Calu3 (cell line): Measurements from ENCODE around the gene RWDD3. TPM values are rescaled to one million over a fixed set of nuclear protein-coding genes. Genes with fewer than 3 reads are reported as not detected.

Experiments used
- BruUV-seq: library from RNA; stranded (reverse); fragments of 400-500 nt; replicated peaks from 2 replicates; lab custom pipeline; 2021; lab: Mats Ljungman, UMichigan
- CTCF ChIA-PET: fragments of 300-600 bp; sonication (Branson Sonifier 250); formaldehyde crosslinking; loops from one replicate; lab custom pipeline; 2022; ENCODE audit warnings: antibody characterized with exemption; lab: Charles Lee
- DNase-seq: peaks from one replicate; pipeline ENCODE4 v3.0.0; 2022
- H3K27ac Mint-ChIP-seq: one replicate; pipeline ENCODE4 v1.8.0; 2022; ENCODE audit warnings: mixed read lengths; ENCODE audit not compliant: unreplicated experiment
- H3K27me3 Mint-ChIP-seq: one replicate; pipeline ENCODE4 v1.8.0; 2022; ENCODE audit warnings: mixed read lengths; ENCODE audit not compliant: unreplicated experiment
- H3K36me3 Mint-ChIP-seq: one replicate; pipeline ENCODE4 v1.8.0; 2022; ENCODE audit warnings: mild to moderate bottlenecking, moderate library complexity, mixed read lengths; ENCODE audit not compliant: insufficient read depth, unreplicated experiment
- H3K4me1 Mint-ChIP-seq: one replicate; pipeline ENCODE4 v1.8.0; 2022; ENCODE audit warnings: mild to moderate bottlenecking, low read depth, mixed read lengths; ENCODE audit not compliant: unreplicated experiment
- H3K4me3 Mint-ChIP-seq: one replicate; pipeline ENCODE4 v1.8.0; 2022; ENCODE audit warnings: mild to moderate bottlenecking, low read depth, moderate library complexity, mixed read lengths; ENCODE audit not compliant: unreplicated experiment
- H3K9me3 Mint-ChIP-seq: one replicate; pipeline ENCODE4 v1.8.0; 2022; ENCODE audit warnings: low read depth, mixed read lengths; ENCODE audit not compliant: unreplicated experiment
- intact Hi-C: fragments of 100-400 bp; cut with micrococcal nuclease; formaldehyde crosslinking; loops from one replicate; pipeline ENCODE4 v1.10.0; 2022; ENCODE audit not compliant: unreplicated experiment
- total RNA-seq: library from RNA; stranded (reverse); gene quantifications from 2 replicates; pipeline ENCODE4 v1.2.3, GENCODE V29; 2022
- TF ChIP-seq, protein P1 (sequence below): fragments of 200-600 bp; IDR thresholded peaks from one replicate; pipeline ENCODE4 v1.8.0; 2022; ENCODE audit warnings: antibody characterized with exemption; ENCODE audit not compliant: unreplicated experiment

Gene RWDD3
- total RNA-seq, 1 experiment from 2014 or later = 25.2 TPM

DNA sequence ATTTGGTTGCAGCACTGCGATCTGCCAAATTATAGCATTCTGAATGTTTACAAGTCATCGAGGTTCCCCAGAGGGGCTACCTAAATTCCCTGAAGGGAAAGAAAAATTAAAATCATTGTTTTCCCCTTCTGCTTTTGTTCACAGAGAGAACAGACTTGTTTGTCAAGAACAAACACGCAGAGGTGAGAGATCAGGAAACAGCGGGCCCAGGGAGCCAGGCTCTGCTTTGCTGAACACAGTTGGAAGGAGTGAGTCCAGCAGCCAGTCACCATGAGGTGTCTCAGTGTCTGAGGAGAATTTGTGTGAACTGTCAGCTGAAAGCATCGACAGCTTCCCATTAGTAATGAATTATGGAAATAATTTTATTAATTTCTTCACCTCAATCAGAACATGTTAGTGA, 52.5 kb downstream of the RWDD3 start:
- Mint-ChIP-seq H3K4me3 (no peak overlapping the region), H3K27me3 (no peaks in the 10 kb centered on the region)
- CTCF ChIA-PET = interaction anchor here (1.1 kb wide), 1 partner anchor 1274 kb away, joined by 3 read pairs; no protein-coding TSS in a partner anchor

DNA sequence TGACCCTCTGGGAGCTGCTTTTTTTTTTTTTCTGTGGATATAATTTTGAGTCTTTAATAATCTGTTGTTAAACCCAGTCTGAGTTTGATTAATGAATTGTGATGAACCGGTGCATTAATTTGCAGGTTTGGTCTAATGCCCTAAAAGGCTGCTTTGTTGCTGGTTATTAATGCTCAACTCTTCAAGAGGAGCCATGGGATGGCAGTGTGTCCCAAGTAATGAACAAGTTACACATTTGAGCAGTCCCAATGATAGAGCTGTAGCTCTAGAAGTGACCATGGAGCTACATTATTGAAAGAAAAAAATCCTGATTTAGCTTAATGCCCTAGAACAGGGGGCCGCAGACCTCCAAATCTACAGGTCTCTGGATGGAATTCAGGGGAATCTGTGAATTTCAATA, 53.1 kb downstream of the RWDD3 start:
- no TSS peak for BruUV-seq
- Mint-ChIP-seq H3K4me3 (no peak overlapping the region), H3K27me3 (no peaks in the 10 kb centered on the region), H3K27ac (no peak overlapping the region), H3K9me3 (no peaks in the 10 kb centered on the region), H3K36me3 (no peaks in the 10 kb centered on the region), H3K4me1 (peaks cover 21% of the 10 kb centered on the region)
- peak; percentile 9 for DNase-seq
- CTCF ChIA-PET = interaction anchor here (0.7 to 1.3 kb wide), 3 partner anchors 16 to 1274 kb away, joined by 3 to 6 read pairs (median 5); no protein-coding TSS in a partner anchor
- intact Hi-C loops = loop anchor here (1.0 kb wide), 1 partner anchor 17 kb away; no protein-coding TSS in a partner anchor
- TF ChIP-seq, protein P1, sequence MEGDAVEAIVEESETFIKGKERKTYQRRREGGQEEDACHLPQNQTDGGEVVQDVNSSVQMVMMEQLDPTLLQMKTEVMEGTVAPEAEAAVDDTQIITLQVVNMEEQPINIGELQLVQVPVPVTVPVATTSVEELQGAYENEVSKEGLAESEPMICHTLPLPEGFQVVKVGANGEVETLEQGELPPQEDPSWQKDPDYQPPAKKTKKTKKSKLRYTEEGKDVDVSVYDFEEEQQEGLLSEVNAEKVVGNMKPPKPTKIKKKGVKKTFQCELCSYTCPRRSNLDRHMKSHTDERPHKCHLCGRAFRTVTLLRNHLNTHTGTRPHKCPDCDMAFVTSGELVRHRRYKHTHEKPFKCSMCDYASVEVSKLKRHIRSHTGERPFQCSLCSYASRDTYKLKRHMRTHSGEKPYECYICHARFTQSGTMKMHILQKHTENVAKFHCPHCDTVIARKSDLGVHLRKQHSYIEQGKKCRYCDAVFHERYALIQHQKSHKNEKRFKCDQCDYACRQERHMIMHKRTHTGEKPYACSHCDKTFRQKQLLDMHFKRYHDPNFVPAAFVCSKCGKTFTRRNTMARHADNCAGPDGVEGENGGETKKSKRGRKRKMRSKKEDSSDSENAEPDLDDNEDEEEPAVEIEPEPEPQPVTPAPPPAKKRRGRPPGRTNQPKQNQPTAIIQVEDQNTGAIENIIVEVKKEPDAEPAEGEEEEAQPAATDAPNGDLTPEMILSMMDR = no peak

More for the DNA sequence above, 52.5 kb downstream of the RWDD3 start:
- intact Hi-C loops = no loop called here
- Mint-ChIP-seq H3K27ac (no peak overlapping the region), H3K36me3 (no peaks in the 10 kb centered on the region), H3K4me1 (peaks cover 21% of the 10 kb centered on the region), H3K9me3 (no peaks in the 10 kb centered on the region)
- TF ChIP-seq, protein P1 = no peak
- peak; percentile 31 for DNase-seq
- no TSS peak for BruUV-seq

DNA sequence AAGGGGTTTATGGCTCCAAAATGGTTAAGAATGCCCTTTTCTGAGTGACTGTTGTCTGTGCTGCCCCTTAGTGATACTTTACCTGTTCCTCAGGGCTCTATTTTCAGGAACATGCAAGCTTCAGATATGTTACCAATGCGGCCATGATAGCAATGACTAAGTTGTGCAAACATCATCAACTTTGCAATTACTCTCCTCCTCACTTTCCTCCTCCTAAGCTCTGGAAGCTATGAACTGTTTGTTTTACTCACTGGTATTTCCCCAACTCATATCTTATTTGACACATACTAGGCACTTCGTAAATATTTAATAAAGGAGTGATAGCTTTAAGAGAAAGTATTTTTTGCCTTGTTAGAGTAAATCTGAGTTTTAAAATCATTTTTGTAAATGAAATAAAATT, 53.8 kb downstream of the RWDD3 start:
- intact Hi-C loops = loop anchor here (1.0 kb wide), 1 partner anchor 16 kb away; no protein-coding TSS in a partner anchor
- H3K4me1 Mint-ChIP-seq = peaks cover 21% of the 10 kb centered on the region
- no peaks in the 10 kb centered on the region for H3K9me3 Mint-ChIP-seq
- BruUV-seq = no TSS peak
- no peak overlapping the region for H3K4me3 Mint-ChIP-seq
- H3K27me3 Mint-ChIP-seq = no peaks in the 10 kb centered on the region
- DNase-seq = no peak
- no peaks in the 10 kb centered on the region for H3K36me3 Mint-ChIP-seq
- no peak overlapping the region for H3K27ac Mint-ChIP-seq
- CTCF ChIA-PET = interaction anchor here (1.3 kb wide), 1 partner anchor 15 kb away, joined by 6 read pairs; no protein-coding TSS in a partner anchor
- TF ChIP-seq, protein P1 = no peak

Other genes with a start within 250 kb of the RWDD3 start
- gene ALG14, start 161.3 kb upstream of the RWDD3 start, total RNA-seq = 5.8 and 7.0 TPM in 2 replicates
- 34.7 and 52.1 TPM in 2 replicates for gene TLCD4, start 116.9 kb upstream of the RWDD3 start, total RNA-seq